Kidney epithelial cell (primary cell): ENCODE data around the gene SLC35E1. TPM values are rescaled to one million over a fixed set of nuclear protein-coding genes. Genes with fewer than 3 reads are reported as not detected.

Source experiments
- DNase-seq: peaks from one replicate; pipeline ENCODE4 v3.0.0-alpha.2; 2010; ENCODE audit warnings: low read depth
- H3K27me3 ChIP-seq: 2 replicates; pipeline ENCODE4 v1.6.0; 2011; ENCODE audit warnings: low read length; ENCODE audit not compliant: control insufficient read depth, insufficient read depth
- H3K36me3 ChIP-seq: 2 replicates; pipeline ENCODE4 v1.5.1; 2011; ENCODE audit warnings: low read length; ENCODE audit not compliant: control insufficient read depth, insufficient read depth
- H3K4me3 ChIP-seq: 2 replicates; pipeline ENCODE4 v1.5.1; 2011; ENCODE audit warnings: low read depth, mild to moderate bottlenecking, control low read depth, low read length
- CTCF ChIP-seq: IDR thresholded peaks from 2 replicates; pipeline ENCODE4 v1.5.1; 2011; ENCODE audit warnings: mild to moderate bottlenecking, moderate library complexity, low read length, control low read depth, inconsistent platforms; ENCODE audit not compliant: insufficient read depth, poor library complexity, severe bottlenecking
- total RNA-seq: library from RNA; depleted of rRNA; stranded (reverse); fragments of >200 nt; gene quantifications from 2 replicates; pipeline ENCODE4 v1.2.3, GENCODE V29; 2015

Gene SLC35E1
- total RNA-seq, 1 donor from 2014 or later: 60.9 TPM

- DNase-seq: no peak
- Histone ChIP-seq H3K36me3 (peaks cover 3% of the 10 kb centered on the region), H3K27me3 (no peaks in the 10 kb centered on the region), H3K4me3 (peak overlapping the region; percentile 99)
- no peak for TF ChIP-seq CTCF
Observed at GRCh38 chr19:16542910-16543472, 29.2 kb downstream of the SLC35E1 start.

- H3K36me3 ChIP-seq: peaks cover 4% of the 10 kb centered on the region
- no peaks in the 10 kb centered on the region for H3K27me3 ChIP-seq
- peak within 1 kb of the TSS; percentile 99 for H3K4me3 ChIP-seq
- no peak for TF ChIP-seq CTCF
- DNase-seq: peak; percentile 58
Observed at GRCh38 chr19:16542045-16542909, 29.9 kb downstream of the SLC35E1 start, which contains the start of gene CHERP. CHERP (minus strand) TSS chr19:16542437; CDS start chr19:16542378, 59 bp downstream.

GRCh38 chr19:16541526-16542044 is 30.6 kb downstream of the SLC35E1 start:
- no peak for TF ChIP-seq CTCF
- no peak for DNase-seq
- Histone ChIP-seq H3K36me3 (peaks cover 4% of the 10 kb centered on the region), H3K27me3 (no peaks in the 10 kb centered on the region), H3K4me3 (peak overlapping the region; percentile 99)

GRCh38 chr19:16540948-16541347 is 31.3 kb downstream of the SLC35E1 start:
- Histone ChIP-seq H3K36me3 (peaks cover 4% of the 10 kb centered on the region), H3K4me3 (peak overlapping the region; percentile 99), H3K27me3 (no peaks in the 10 kb centered on the region)
- TF ChIP-seq CTCF: no peak
- no peak for DNase-seq

GRCh38 chr19:16537111-16537510 is 35.1 kb downstream of the SLC35E1 start:
- TF ChIP-seq CTCF: no peak
- Histone ChIP-seq H3K27me3 (no peaks in the 10 kb centered on the region), H3K4me3 (no peak overlapping the region), H3K36me3 (peaks cover 4% of the 10 kb centered on the region)
- no peak for DNase-seq

- no peak for TF ChIP-seq CTCF
- Histone ChIP-seq H3K36me3 (peaks cover 4% of the 10 kb centered on the region), H3K27me3 (no peaks in the 10 kb centered on the region), H3K4me3 (no peak overlapping the region)
- DNase-seq: no peak
Observed at GRCh38 chr19:16536130-16536529, 36.1 kb downstream of the SLC35E1 start.
